HG02938 (cell line): ENCODE data around the gene SLC29A4.
"Not testable (repeated sequence)": the region's sequence is repeated elsewhere in the genome, so short reads cannot be mapped to it uniquely, and the experiment has no call there.

Source experiments
- ATAC-seq: cut with Tn5 transposase; IDR thresholded peaks from one replicate; pipeline ENCODE4 v1.9.1; 2021; ENCODE audit warnings: mild to moderate bottlenecking, moderate library complexity; ENCODE audit not compliant: unreplicated experiment

SLC29A4 gene

DNA sequence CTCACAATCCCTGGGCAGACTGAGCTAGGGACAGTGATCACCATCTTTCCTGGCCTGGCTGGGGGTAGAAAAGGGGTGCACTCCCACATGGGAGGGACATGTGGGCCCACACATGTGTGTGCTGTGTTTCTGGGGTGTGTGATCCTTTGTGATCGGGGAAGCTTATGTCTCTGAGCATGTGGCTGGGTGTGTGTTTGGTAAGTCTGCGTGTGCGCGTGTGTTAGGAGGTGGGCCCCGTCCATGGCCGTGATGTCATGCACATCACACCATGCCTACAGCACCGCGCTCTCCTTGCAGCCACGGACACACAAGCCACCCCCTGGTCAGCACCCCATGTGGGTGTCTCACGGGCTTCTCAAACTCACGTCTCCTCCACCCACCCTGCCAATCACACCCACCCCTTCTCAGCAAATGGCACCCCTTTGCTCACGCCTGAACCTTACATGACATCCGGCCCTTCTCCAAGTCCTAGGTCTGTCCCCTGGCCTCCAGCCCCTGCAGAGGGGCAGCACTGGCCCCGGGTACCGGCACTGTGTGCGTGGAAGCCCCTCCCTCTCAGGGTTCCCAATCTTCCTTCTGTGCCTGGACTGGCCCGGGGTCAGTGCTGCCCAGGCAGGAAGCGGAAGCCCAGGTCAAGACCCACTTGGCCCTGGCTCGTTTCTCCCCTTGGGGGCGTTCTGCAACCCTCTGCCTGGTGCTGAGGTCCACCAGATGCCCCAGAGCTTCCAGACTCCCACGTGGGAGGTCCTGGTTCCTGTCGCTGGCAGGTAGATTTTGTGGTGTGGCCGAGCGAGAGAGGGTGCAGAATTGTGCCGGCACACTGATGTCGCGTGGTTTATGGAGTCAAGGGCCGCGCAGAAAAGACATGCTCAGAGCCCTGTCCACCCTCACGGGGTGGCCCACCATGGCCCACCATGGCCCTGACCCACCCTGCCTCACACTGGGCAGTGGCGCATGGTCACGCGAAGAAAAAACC lies 12.6 kb downstream of the SLC29A4 start:
- ATAC-seq = no peak

GRCh38 chr7:5296015-5296610 lies 13.4 kb downstream of the SLC29A4 start:
- ATAC-seq = no peak

GRCh38 chr7:5296611-5297226 lies 14.0 kb downstream of the SLC29A4 start:
- peak; percentile 45 for ATAC-seq

- ATAC-seq = no peak
Measured at GRCh38 chr7:5300366-5300765, 17.6 kb downstream of the SLC29A4 start.

DNA sequence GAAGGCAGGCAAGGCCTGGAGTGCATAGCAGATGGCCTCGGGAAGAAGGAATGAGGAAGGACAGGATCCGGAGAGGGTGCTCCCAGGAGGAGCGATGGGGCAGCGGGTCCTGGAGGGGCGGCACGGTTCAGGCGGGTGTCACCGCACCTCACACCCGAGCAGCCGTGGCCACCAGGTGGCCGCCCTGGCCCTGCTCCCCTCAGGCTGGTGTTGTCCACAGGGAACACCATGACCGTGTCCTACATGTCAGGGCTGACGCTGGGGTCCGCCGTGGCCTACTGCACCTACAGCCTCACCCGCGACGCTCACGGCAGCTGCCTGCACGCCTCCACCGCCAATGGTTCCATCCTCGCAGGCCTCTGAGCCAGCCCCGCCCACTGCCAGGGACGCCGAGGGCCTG lies 19.8 kb downstream of the SLC29A4 start:
- ATAC-seq = no peak

- ATAC-seq = no peak
Measured at GRCh38 chr7:5303061-5303460, 20.3 kb downstream of the SLC29A4 start.

DNA sequence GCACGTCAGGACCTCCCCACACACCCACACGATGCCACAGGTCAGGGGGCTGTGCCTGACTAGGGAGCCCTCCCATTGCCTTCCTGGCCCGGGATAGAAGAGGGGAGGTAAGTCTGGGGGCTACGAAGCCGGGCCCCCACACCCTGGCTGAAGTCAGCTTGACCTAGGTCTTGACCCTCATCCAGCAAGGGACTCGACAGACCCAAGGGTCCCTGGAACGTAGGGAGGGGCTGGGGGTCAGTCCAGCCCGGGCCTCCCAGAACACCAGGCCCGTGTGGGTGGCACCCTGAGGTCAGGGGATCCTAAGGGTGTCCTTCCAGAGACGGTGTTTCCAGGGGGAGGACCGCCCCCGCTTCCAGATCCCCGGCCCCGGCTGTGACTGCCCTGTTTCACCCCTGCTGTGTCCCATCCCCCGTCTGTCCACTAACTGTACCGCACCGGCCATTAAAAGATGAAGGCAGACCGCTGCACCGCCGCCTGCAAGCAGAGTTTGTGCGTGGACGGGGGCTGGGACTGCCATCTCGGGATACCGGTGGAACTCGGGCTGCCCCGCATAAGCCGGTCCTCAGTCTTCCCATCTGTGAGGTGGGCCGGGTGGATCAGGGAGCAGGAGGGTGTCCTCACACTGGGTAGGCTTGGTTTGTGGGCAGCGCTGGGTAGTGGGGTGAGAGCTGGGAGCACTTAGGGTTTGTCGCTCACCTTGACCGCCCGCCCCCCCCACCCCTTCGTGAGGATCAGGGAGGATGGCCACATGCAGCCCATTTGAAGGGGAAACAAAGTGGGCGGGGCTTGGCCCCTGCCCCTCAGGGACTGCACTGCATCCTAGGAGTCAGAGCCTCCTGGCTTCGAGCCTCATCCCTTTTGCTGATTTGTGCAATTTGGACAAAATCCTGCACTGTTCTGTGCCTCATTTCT lies 21.1 kb downstream of the SLC29A4 start:
- no peak for ATAC-seq

DNA sequence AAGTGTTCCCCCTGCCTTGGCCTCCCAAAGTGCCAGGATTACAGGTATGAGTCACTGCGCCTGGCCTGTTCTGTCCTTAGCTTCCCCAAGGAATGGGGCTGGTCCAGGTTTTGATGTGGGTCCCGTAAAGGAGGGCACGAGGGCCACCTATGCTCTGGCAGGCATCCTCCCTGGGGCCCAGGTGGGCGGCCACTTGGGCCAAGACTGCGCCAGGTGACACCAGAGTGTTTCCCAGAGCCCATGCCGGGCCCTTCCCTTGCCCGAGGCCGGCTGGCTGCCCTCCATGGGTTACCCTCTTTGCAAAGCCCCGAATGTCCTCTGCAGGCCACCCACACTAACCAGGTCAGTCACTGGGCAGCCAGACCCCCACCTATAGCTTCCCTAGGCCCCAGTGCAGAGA lies 22.3 kb downstream of the SLC29A4 start:
- ATAC-seq = not testable (repeated sequence)

- not testable (repeated sequence) for ATAC-seq
Measured at GRCh38 chr7:5307221-5308142, 24.7 kb downstream of the SLC29A4 start.

DNA sequence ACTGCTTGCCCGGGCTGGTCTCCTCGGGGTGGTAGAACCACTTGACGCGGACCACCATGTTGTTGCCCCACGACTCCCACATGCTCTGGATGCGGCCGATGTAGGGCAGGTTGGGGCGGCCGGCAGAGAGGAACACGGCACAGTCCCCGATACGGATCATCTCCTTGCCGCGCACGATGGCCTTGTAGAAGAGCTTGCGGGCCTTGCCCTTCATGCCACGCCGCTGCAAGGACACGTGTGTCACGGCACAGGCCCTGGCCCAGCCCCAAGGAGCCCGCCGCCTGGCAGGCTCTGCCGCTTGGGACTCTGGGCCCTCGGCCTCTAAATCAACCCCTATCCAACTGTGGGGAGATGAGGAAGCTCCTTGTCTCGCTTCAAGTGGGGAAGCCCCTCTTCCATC lies 26.4 kb downstream of the SLC29A4 start:
- ATAC-seq = no peak

DNA sequence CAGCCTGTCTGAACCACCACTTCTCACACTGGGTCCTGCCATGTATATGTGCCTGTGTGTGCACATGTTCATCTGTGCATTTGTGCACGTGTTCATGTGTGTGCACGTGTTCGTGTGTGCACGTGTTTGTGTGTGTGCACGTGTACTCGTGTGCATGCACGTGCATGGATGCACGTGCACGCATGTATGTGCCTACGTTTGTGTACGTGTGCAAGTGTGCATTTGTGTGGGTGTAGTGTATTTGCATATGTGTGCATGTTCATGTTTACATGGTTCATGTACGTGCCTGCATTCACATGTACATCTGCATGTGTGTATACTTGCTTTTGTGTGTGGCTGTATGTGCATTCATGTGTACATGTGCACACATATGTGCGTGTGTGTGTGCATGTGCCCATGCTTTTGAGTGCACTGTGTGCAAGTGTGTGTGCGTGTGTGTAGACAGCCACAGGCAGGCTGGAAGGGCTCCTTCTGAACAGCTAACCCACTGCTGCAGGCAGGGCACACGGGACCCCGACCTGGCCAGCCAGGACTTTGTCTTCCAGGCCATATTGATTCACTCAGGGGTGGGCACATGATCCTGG lies 28.2 kb downstream of the SLC29A4 start:
- ATAC-seq = no peak

DNA sequence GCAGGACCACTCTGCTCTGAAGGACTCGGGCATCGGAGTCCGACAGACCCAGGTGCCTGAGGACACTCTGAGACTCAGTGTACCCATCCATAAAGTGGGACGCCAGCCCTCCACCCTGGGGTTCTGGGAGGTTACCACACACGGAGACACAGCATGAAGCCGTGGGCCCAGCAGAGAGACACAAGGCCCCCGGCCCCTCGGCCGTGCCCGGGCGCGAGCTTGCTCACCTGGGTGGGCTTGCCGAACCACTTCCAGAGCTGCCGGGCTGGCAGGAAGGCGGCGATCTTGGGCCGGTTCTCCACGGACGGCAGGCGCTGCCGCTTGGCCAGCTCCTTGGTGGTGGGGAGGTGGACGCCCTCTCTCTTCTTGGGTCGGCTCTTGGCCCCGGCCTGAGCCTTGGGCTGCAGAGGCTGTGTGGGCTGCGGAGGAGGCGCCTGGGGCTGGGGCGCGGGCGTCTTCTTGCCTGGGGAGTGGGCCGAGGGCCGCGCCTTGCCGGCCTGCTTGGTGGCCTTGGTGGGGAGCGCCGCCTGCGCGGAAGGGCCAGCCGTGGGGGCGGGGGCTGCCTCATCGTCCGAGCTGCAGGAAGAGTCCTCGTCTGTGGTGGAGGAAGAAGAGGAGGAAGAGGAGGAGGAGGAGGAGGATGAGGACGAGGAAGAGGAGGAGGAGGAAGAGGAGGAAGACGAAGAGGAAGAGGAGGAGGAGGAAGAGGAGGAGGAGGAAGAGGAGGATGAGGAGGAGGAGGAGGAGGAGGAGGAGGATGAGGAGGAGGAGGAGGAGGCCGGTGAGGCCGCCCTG lies 29.7 kb downstream of the SLC29A4 start:
- ATAC-seq = not testable (repeated sequence)

DNA sequence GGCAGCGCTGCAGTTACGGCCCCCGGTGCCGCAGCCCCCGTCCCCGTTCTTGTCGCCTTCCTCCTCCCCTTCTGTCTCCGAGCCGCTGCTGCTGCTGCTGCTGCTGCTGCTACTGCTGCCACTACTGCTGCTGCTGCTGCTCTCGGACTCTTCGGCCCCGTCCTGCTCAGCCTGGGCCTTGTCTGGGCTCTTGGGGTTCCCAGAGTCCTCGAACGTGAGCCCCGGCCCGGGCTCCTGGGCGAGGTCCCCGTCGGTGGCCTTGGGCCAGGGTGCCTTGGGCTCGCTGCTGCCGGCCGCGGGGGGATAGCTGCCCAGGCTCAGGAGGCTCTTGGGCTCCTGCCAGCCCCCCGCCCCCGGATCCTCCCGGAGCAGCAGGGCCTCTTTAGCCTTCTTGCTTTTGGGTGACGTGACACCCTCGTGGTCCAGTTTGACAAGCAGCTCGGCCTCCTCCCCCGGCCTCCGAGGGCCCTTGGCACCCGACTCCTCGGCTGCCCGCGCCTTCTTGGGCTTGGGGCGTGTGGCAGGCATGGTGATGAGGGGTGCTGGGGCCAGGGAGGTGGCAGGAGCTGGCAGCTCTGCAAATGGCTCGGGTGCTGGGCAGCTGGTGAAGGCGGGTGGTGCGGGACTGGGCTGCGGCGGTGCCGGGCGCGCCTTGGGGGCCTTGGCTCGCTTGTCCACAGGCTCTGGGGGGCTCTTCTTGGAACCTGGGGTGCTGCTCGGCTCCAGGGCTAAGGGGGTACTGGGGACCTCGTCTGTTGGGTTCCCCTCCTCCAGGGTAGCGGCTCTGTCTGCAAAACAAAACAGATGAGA lies 30.5 kb downstream of the SLC29A4 start:
- not testable (repeated sequence) for ATAC-seq

- no peak for ATAC-seq
Measured at GRCh38 chr7:5314864-5315263, 32.1 kb downstream of the SLC29A4 start.

DNA sequence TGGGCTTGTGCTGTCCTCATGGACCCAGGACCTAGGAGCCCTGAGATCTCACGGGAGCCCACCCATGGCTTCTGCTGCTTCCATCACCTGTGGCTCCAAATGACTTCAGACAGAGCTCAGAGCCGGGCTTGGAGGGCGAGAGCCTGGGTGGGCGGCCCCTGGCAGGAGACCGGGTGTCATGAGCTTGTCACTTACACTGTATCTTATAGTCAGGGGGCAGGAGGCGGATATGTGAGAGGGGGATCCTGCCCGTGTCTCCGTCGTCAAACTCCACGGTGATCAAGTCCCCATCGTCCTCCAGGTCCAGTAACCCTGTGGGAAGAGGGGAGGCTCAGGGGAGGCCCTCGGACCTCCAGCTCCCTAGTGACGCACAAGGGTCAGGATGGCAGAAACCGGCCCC lies 33.0 kb downstream of the SLC29A4 start:
- no peak for ATAC-seq

GRCh38 chr7:5318613-5319012 lies 35.9 kb downstream of the SLC29A4 start:
- not testable (repeated sequence) for ATAC-seq

DNA sequence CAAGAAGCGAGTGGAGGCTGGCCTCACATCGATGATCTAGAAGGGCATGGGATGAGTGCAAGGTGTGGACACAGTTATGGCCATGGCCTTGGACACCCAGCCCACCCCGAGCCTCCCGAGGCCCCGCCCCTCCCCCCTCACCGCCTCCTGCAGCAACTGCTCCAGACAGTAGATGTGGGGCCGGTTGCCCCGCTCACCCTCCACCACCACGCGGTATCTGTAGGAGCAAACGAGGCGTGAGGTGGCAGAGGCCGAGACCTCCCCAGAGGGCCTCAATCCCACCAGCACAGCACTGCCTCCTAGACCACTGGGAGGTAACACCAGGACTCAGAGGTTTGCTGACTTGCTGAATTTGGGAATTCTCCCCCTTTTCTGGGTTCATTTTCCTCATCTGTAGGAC lies 37.6 kb downstream of the SLC29A4 start:
- no peak for ATAC-seq
